Stimulated activated CD4-positive, alpha-beta T cell treated with anti-CD3 and anti-CD28 coated beads, TNF-alpha, amount 100 ng/mL, for 24 hours (primary cell): Measurements from ENCODE around the gene KIAA1958.
A peak's percentile ranks its signal among the peaks of the same experiment; 100 is the strongest.
"Not testable (repeated sequence)": the region's sequence is repeated elsewhere in the genome, so short reads cannot be mapped to it uniquely, and the experiment has no call there.

Experiments used
- DNase-seq, 3 experiments: peaks; one replicate each; pipeline ENCODE4 v3.0.0-alpha.2; 2020; ENCODE audit warnings: low read depth in 3 of 3

KIAA1958 gene

DNA sequence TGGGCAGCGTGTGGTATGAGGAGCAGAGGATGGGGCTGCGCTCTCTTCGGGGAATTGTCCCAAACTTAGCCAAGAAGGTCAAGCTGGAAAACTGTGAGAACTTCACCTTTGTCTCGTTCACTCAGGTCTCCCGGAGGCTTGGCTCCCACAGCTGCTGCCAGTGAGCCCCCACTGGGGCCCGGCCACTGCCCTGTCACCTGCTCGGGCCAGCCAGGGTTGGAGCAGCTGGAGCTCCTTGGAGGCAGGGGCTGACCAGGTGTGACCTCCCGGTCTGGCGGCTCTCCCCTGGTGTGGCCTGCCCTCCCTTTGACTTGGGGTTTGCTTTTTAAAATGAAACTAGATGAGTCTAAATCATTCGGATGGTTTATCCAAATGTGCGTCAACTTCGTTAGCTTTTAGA is 173.3 kb downstream of the KIAA1958 start:
- no peak for DNase-seq

DNA sequence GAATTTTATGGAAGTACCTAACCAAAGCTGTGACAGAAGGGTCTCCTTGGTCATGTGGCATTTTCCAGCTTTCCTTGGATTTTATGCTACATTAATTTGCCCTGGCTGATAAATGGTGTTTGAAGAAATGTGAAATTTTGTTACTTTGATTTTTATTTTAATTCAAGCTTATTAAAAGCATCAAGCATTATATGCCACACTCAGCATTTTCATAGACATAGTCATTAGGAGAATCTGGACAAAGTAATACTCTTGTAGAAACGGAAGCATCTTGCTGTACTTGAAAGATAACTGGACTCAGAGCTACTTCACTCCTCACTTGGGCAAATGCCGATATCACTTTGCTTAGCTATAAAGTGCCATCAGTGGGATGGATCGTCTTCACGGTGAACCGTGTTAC is 177.1 kb downstream of the KIAA1958 start:
- DNase-seq, result no peak

DNA sequence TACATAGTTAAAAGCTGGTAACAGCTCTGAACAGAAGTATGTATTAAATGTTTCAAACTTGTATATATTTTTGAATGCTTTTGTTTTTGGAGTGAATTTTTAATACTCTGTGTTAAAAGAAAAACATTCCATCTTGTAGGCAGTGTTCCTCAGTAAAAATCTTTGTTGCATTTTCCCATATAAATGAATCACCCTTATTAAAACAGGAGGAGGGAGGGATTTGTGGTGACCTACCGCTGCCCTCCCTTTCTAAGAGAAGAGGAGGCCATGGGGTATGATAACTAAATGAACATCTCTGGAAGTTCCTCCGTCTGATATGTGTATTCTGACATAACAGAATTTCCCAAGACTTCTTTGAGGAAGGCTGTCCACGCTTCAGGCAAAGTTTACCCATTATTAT is 177.9 kb downstream of the KIAA1958 start:
- DNase-seq, result no peak

DNA sequence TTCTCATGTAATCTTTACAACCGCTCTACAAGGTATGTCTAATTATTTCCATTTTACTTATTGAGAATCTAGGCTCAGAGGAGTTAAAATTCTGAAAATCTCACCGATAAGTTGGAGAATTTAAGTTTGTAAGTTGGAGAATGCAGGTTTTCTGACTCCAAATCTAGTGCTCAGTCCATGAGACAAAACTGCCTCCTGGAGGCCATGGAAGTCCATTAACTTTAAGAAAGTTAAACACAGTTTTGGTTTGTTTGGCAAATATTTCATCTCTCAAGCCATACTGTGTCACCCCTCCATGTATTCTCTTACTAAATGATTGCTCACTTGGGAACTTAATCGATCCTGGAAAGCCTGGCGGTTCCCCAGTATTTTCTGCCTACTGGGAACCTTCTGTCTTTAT is 178.7 kb downstream of the KIAA1958 start:
- no peak for DNase-seq

DNA sequence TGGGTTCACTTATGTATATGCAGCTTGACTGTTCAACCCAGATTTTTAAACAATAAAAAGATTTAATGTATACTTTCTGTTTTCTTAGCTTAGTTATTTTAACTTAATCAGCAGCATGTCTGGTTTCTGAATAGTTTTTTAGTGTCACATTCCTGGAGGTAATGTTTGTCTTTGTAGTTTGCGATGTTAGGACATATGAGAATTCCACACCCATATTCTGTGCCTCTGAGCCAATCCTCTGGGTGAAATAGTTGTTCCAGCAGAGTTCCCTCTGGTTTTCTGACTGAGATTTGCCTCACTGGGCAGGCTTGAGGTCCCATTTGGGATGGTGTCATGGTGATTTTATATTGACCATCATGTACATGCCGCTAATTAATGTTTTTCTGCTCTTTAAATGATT is 182.7 kb downstream of the KIAA1958 start:
- DNase-seq, result no peak

DNA sequence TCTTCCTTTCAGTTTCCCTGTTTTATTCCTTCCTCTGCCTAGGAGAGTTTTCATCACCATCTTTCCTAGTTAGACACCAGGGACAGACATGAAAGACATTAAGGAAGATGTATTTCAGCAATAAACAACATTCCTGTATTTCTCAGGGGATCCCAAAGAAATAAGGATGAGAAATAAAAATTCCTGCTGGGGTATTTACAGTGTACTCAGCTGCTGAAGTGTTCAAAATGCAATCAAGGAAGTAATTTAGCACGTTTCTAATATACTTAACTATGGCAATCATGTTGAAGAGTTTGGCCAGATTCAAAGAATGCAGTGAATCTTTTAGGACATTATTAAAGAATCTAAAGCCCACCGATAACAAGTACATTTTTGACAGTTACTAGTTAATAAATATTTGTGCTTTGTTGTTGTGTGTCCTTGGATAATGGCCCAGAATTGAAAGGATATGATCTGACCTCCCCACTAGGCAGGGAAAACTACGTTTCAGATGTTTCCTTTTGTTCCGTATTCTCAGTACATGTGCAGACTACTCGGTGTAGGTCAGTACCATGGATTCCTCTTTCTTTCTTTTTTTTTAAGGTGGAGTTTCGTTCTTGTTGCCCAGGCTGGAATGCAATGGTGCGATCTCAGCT is 184.5 kb downstream of the KIAA1958 start:
- DNase-seq, result no peak

DNA sequence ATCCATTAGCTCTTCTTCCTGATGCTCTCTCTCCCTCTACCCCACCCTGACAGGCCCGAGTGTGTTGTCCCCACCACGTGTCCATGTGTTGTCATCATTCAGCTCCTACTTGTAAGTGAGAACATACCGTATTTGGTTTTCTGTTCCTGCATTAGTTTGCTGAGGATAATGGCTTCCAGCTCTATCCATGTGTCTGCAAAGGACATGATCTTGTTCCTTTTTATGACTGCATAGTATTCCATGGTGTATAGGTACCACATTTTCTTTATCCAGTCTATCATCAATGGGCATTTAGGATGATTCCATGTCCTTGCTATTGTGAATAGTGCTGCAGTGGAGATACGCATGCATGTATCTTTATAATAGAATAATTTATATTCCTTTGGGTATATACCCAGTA is 186.6 kb downstream of the KIAA1958 start:
- DNase-seq, result not testable (repeated sequence)

DNA sequence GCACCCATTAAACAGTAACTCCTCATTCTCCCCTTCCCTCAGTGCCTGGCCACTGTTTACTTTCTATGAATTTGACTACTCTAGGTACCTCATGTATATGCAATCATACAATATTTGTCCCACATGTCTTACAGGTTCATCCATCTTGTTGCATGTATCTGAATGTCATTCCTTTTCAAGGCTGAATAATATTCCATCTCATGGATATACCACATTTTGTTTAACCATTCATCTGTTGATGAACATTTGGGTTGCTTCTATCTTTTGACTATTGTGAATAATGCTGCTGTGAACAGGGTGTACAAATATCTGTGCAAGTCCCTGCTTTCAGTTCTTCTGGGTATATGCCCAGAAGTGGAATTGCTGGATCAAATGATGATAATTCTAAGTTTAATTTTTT is 190.4 kb downstream of the KIAA1958 start:
- DNase-seq, result no peak

DNA sequence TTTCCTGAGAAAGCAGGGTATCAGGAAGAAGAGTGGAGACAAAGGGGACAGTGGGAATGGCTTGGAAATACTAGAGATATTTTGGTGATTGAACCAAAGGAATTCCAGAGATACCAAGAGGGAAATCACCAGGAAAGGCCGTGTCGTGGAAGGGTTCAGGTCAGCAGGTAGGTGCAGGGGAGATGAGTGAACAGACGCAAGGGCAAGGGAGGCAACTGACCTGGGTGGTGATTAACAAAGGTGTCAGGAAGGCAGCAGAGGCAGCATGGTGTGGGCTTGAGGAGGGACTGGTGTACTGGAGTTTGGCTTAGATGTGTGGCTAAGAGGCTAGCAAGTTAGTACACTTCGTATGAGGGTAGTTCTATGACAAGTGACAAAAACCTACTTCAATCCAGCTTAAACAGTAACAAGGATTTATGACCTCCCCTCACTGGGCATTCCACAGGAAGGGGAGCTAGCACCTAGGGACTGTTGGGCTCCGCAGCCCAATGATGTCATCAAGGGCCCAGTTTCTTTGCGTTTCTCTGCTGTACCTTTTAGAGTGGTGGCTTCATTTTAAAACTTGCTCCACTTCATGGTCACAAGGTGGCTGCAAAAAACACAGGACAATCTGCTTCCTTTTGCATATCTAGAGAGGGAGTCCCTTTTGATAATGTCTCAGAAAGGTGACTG is 194.2 kb downstream of the KIAA1958 start:
- no peak for DNase-seq

DNA sequence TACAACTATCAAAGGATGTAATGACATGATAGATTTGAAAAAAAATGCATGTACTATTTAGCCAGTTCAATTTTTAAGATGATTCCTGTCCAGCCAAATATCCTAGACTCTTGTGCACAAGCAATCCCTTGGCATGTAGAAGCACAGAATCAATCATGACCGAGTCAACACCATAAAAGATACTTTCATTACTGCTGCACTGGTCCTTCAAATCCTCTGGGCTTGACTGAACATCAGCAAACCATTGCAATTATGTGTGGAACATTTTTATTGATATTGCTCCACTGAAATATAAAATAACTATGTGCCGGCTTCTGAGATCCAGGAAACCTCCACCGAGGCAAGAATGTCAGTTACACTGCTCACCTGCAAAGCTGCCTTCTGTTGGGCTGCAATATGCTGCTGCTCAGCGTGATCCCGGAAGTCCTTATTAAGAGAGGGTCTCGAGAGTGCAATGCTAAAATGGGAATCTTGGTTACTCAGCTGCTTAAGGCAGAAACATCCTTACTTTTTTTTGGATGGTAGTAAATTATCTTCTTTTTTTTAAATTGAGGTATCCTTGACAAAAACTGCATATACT is 202.6 kb downstream of the KIAA1958 start:
- no peak for DNase-seq

DNA sequence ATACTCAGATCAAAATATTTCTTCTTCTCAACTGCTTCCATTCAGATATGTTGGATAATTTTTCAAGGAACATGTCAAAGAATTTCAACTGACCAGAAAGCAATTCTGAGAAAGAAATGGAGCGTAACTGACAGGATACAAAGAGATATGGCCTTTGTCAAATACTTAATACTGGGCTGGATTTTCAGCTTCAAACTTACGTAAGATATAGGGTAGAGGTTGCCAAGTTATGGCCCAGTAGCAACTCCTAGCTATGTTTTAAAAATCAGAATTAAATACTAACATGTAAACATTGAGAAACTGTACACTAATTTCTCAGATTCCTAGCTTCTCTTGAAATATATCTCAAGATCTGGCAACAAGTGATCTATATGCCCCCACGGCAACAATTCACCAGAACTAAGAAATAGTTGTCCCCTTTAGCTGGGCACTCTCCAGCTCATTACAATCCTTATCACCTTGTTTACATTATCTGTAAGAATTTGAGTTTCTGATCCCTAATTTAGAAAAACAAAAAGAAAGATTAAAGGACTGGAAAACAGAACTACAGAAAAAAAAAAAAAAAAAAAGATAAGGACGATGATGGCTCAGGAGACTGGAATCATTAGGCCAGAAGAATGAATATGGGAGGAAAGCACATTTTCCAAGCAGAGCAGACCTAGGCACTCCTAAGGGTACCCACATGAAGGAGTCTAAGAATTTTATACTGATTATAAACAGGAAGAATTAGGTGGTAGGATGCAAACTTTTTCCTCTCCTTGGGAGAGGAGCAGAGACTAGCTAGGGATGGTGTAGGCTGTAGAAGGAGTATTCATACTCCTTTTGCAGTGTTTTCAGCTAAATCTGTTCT is 208.3 kb downstream of the KIAA1958 start:
- no peak for DNase-seq

DNA sequence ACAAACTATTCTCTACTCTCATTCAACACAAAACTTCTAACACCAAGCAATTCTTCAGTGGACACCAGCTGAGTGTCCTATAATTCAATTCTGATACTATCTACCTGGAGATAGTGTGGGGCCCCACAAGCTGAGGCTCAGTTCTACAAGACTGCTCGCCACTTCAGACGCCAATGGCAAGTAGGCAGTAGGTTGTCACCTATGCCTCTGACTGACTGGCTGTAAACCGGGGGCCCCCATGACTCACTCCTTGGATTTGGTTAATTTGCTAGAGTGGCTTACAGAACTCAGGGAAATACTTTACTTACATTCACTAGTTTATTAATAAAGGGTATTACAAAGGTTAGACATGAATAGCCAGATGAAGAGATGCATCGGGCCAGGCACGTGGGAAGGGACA is 209.8 kb downstream of the KIAA1958 start:
- DNase-seq, result no peak

DNA sequence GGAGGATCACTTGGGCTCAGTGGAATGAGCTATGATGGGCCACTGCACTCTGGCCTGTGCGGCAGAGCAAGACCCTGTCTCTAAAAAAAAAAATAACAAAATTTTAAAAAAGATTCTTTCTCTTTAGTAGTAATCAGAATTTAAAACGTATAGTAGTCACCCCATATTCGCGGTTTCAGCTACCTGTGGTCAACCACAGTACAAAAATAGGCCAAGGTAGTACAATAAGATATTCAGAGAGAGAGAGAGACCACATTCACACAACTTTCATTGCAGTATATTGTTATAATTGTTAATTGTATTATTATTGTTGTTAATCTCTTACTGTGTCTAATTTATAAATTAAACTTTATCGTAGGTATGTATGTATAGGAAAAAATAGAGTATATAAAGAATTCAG is 212.6 kb downstream of the KIAA1958 start:
- no peak for DNase-seq

DNA sequence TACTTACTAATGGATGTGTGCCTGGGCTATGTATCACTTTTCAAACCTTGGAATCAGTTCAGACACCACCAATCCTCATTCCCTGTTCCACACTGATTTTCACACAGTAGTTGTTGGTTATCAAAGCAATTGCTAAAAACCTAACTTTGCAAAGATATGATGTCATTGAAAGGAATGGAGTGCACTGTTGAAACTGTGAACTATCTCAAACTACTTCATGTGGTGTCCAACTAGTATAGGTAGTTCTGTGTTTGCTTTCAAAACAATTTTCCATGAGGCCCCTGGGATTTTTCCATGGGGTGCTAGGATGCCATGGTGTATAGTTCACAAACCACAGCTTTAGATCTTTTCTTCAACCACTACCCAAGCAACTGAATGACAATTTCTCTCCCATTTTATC is 213.5 kb downstream of the KIAA1958 start:
- DNase-seq, result no peak

DNA sequence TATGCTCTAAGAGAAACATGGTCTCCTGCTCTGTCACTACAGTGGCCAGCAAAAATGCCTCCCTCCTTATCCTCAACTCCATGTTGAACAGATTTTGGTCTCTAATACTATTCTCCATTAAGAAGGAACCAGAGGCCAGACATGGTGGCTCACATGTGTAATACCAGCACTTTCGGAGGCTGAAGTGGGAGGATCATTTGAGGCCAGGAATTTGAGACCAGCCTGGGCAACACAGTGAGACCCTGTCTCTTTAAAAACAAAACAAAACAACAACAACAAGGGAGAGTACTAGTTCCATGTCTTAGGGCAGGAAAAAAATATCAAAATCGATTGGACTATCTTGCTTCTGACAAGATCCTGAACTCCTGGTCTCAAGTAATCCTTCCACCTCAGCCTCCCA is 216.7 kb downstream of the KIAA1958 start:
- no peak for DNase-seq

DNA sequence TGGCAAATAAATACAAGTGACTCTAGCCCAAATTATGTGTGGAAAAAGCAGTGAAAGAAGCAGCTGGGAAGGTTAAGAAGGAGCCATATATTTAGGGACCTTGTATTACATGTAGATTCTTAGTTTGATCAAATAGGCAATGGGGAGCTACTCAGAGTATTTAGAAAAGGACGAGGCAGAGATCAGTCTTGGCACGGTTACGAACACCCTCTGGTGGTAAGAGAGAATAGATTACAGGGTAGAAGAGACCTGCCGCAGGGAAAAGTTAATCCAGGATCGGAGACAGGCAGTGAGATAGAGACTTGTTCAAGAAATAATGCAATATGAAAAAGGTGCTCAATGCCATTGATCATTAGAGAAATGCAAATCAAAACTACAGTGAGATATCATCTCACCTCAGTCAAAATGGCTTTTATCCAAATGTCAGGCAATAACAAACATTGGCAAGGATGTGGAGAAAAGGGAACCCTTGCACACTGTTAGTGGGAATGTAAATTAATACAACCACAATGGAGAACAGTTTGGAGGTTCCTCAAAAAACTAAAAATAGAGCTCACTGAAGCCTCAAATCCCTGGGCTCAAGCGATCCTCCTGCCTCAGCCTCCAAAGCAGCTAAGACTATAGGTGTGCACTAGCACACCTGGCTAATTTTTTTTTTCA is 219.3 kb downstream of the KIAA1958 start:
- no peak for DNase-seq

DNA sequence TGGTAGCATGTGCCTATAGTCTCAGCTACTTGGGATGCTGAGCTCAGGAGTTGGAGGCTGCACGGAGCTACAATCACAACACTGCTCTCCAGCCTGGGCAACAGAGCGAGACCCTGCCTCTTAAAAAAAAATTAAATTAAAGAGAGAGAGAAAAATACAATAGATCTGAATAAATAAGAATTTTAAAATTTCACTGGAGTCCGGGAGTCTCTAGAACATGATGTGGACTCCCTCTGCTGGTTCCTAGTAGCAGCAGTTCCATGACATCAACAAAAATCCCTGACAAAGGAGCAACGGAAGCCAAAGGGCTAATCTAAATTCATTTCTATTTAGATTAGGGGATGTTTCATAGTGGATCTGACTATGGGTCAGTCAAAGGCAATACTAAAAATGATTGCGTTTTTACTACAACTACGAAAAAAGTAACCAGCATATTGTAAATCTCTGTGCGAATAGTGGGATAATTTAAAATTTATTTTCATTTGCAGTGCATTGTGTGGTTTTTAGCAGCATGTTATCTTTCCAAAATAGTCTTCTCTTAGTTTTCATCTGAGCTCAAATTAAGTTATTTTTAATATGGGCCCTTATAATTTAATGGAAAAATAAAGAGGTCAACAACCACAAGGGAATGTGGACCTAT is 224.5 kb downstream of the KIAA1958 start:
- DNase-seq, result no peak

DNA sequence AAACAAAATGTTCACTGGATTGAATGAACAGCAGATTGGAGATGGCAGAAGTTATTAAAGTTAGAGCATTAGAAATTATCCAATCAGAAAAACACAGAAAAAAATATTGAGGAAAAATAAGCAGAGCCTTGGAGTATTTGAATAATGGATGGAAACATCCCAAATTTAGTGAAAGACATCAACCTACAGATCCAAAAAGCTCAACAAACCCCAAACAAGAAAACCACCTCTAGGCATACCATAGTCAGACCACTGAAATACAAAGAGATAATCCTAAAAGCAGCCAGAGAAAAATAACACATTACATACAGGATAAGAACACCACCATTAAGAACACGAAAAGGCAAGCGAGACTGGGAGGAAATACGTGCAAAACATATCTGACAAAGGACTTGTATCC is 226.1 kb downstream of the KIAA1958 start:
- DNase-seq, result no peak

DNA sequence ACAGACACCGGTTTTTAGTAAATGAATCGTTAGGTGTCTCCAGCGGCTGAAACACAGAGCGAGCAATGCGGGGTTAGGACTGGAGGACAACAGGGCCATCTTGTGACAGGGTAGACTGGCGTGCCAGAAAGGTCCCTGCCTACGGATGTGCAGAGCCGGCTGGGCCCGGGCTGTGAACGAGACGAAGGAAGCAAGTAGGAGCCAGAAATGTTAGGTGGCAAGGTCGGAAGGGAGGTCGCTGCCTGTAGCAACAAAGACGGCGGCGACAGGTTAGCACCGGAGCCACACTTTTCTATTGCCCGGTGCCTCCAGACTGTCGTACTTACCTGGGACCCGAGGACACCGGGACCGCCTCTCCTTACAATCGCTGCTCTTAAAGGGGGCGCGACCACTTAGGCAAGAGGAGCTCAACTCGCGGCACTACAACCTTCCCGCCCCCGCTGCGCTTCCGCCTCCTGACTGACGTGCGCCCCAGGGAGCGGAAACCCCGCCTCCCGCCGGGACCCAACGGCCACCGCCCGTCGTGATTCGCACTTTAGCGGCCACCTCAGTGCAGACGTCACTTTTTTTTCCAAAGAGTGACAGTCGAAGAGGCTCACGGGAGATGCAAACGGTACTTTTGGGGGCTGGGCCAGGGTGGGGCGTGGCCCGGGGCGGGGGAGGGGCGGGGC is 231.2 kb downstream of the KIAA1958 start, which contains the start of gene INIP:
Gene INIP, minus strand, starts transcription at position 457 of the 671 bp plus-strand sequence. CDS start 1,632 bp downstream, outside the sequence.
- peak; percentile 92 to 97 (median 94) for DNase-seq
